ENCODE results near the gene MAP3K12. TPM values are rescaled to one million over a fixed set of nuclear protein-coding genes. Genes with fewer than 3 reads are reported as not detected.

The MAP3K12 gene
- total and polyA plus RNA-seq, 2 of the 4 experiments (the other 2 are of a cell fraction) = 29.0 to 52.5 TPM

DNA sequence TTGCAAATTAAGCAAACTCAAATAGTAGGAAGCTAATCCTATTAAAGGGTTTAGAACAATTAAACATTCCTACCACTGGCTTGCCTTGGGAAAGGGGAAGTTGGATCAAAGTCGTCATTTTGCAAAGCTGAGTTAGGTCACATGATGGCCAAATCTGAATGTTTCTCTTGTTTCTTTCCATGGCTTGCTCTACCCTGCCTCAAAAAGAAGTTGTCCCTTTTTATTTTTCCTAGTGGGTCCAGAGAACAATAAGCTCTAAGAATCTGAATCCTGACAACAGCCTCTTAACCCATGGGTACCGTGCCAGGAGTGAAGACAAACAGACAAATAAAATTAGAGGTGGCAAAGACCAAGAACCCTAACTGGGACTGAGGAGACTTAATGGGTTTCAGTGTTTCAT lies 34.2 kb upstream of the MAP3K12 start:
- POLR2A ChIA-PET (ENCODE audit: unreplicated experiment) = no interaction called here
- in situ Hi-C loops (cut with MboI; ENCODE audit: low sequenced_read_pairs) = no loop called here
- CTCF ChIA-PET = no interaction called here

More for the DNA sequence above, 34.2 kb upstream of the MAP3K12 start:
- Histone ChIP-seq H3K4me3 (ENCODE audit: insufficient read depth, low read depth, low read length) (no peak overlapping the region), H2BK120ac (ENCODE audit: low read depth, low read length) (no peak overlapping the region), H3K4me1 (ENCODE audit: control insufficient read depth, insufficient read depth, low read length) (peaks cover 4% of the 10 kb centered on the region; the same call in 1 of the 2 replicates), H3K36me3 (ENCODE audit: control insufficient read depth, insufficient read depth, low read length) (peaks cover 49% of the 10 kb centered on the region), H2AK9ac (replicated peaks; ENCODE audit: low read depth, low read length, poor library complexity) (no peak overlapping the region), H3K27ac (ENCODE audit: insufficient read depth, low read length) (no peak overlapping the region), H3K9me3 (ENCODE audit: control insufficient read depth, insufficient read depth, low read length) (no peaks in the 10 kb centered on the region), H3K14ac (replicated peaks; ENCODE audit: low read depth, low read length) (no peak overlapping the region), H4K20me1 (ENCODE audit: insufficient read depth, low read length) (no peaks in the 10 kb centered on the region), H4K91ac (ENCODE audit: insufficient read depth, low read depth, low read length) (no peak overlapping the region), H3K9me1 (ENCODE audit: insufficient read depth, low read length) (peaks cover 4% of the 10 kb centered on the region), H3K4me2 (ENCODE audit: low read depth, low read length) (no peak overlapping the region), H3K4ac (ENCODE audit: low read depth, low read length) (no peak overlapping the region), H3K27me3 (ENCODE audit: control insufficient read depth, insufficient read depth, low read length) (no peaks in the 10 kb centered on the region), H2BK5ac (ENCODE audit: low read depth, low read length, poor library complexity, severe bottlenecking) (no peak overlapping the region), H2AFZ (replicated peaks; ENCODE audit: low read length, poor library complexity) (no peak overlapping the region), H2BK20ac (ENCODE audit: low read depth, low read length) (no peak overlapping the region), H3K79me1 (ENCODE audit: low read depth in 1 of 2, low read length in 2 of 2) (peaks cover 0 to 4% of the 10 kb centered on the region in 2 experiments; a peak in 1 of 4 replicates), H3K9ac (ENCODE audit: low read depth, low read length) (no peak overlapping the region), H2BK15ac (ENCODE audit: low read depth, low read length) (no peak overlapping the region), H4K5ac (ENCODE audit: low read depth, low read length) (no peak overlapping the region), H3K56ac (ENCODE audit: extremely low read depth, insufficient read depth, low read length) (no peak overlapping the region), H2AK5ac (ENCODE audit: low read depth, low read length) (no peak overlapping the region), H4K8ac (ENCODE audit: low read depth in 2 of 2, low read length in 2 of 2) (no peak overlapping the region), H3K18ac (ENCODE audit: low read depth, low read length) (no peak overlapping the region), H3K23ac (ENCODE audit: low read depth, low read length) (no peak overlapping the region)
- intact Hi-C loops (cut with micrococcal nuclease) (no loop called here), dilution Hi-C loops (cut with HindIII; ENCODE audit: low sequenced_read_pairs, unreplicated experiment) (no loop called here)
- no peak for TF ChIP-seq MXI1 (IDR thresholded peaks at IDR 0.05; ENCODE audit: borderline replicate concordance, low read depth, low read length)
- TF ChIP-seq CTCF (conservative IDR thresholded peaks at IDR 0.05; ENCODE audit: low read depth, low read length) = no peak
- TF ChIP-seq CEBPB (IDR thresholded peaks at IDR 0.05; ENCODE audit: low read depth, low read length) = no peak
- TF ChIP-seq RAD21 (IDR thresholded peaks at IDR 0.05; ENCODE audit: low read length) = no peak
- no peak for TF ChIP-seq MAFK (IDR thresholded peaks at IDR 0.05; ENCODE audit: low read depth, low read length)
- no peak for TF ChIP-seq SMC3 (IDR thresholded peaks at IDR 0.05; ENCODE audit: low read depth, low read length)
- TF ChIP-seq BHLHE40 (IDR thresholded peaks at IDR 0.05; ENCODE audit: low read depth, low read length) = no peak
- no CpG with 5 or more reads among the region's 2 CpGs for WGBS, 2 experiments (ENCODE audit: extremely low coverage in 2 of 2, insufficient read length in 1 of 2)
- DNase-seq (no peak), ATAC-seq (ENCODE audit: low read depth) (no peak)
- BruUV-seq (replicated peaks) = no TSS peak

Data from IMR-90 (cell line).